HCT116 (cell line): Measurements from ENCODE around the gene DHX57. TPM values are rescaled to one million over a fixed set of nuclear protein-coding genes. Genes with fewer than 3 reads are reported as not detected.

ENCODE experiments used
- ATAC-seq: fragments of 200-7000 bp; cut with Tn5 transposase; 2 replicates; pipeline ENCODE4 v1.9.1; 2020; ENCODE audit warnings: mild to moderate bottlenecking, moderate library complexity
- BruUV-seq: library from RNA; stranded (reverse); fragments of 400-500 nt; replicated peaks from 2 replicates; lab custom pipeline; 2021; lab: Mats Ljungman, UMichigan
- CTCF ChIA-PET: fragments of 300-600 bp; sonication (Branson Sonifier 250); formaldehyde crosslinking; loops from one replicate; lab custom pipeline; 2021; ENCODE audit warnings: antibody characterized with exemption; lab: Charles Lee
- POLR2A ChIA-PET: fragments of 300-600, 350-600 bp; sonication (Branson Sonifier 250); formaldehyde crosslinking; loops from one replicate; lab custom pipeline; 2021; ENCODE audit warnings: antibody characterized with exemption; lab: Charles Lee
- RAD21 ChIA-PET, 2 experiments: fragments of 300-600 bp; sonication (Branson Sonifier 250); formaldehyde crosslinking; loops; one replicate each; lab custom pipeline; 2023; ENCODE audit warnings: low total read pairs in 2 of 2; ENCODE audit not compliant: uncharacterized antibody in 2 of 2, unreplicated experiment in 2 of 2, low non-redundant PET in 1 of 2; lab: Charles Lee
- DNase-seq: peaks from one replicate; pipeline ENCODE4 v3.0.0-alpha.2; 2010; ENCODE audit warnings: low read depth, low spot score
- H2AFZ ChIP-seq: fragments of 200-600 bp; shearing (Covaris generic), sonication (generic); 2 replicates; pipeline ENCODE4 v1.6.1; 2017; ENCODE audit warnings: low read depth, mixed run types, mixed read lengths, antibody characterized with exemption, low read length; ENCODE audit not compliant: poor library complexity, severe bottlenecking
- H3K27ac ChIP-seq: 2 replicates; pipeline ENCODE4 v1.5.1; 2012; ENCODE audit warnings: low read depth, low read length
- H3K27me3 ChIP-seq: fragments of 200-600 bp; sonication (generic); 2 replicates; pipeline ENCODE4 v1.6.1; 2016; ENCODE audit warnings: mixed run types, low read length, mixed read lengths; ENCODE audit not compliant: insufficient read depth
- H3K36me3 ChIP-seq, 2 experiments: fragments of 200-500 bp in 1 of 2; fragments of 200-600 bp in 1 of 2; sonication (Bioruptor generic) in 1 of 2; sonication (generic) in 1 of 2; 2 replicates each; pipeline versions ENCODE4 v1.5.1 to v1.6.1; 2014 to 2016; ENCODE audit warnings: low read length in 2 of 2, inconsistent platforms in 1 of 2, mixed read lengths in 1 of 2, mixed run types in 1 of 2; ENCODE audit not compliant: insufficient read depth in 2 of 2, control insufficient read depth in 1 of 2
- H3K4me1 ChIP-seq, 2 experiments: fragments of 200-600 bp in 1 of 2; sonication (generic) in 1 of 2; 2 replicates each; pipeline versions ENCODE4 v1.5.1 to v1.6.1; 2012 to 2017; ENCODE audit warnings: low read length in 2 of 2, inconsistent platforms in 1 of 2, mild to moderate bottlenecking in 1 of 2, mixed read lengths in 1 of 2, mixed run types in 1 of 2, moderate library complexity in 1 of 2; ENCODE audit not compliant: insufficient read depth in 2 of 2, control insufficient read depth in 1 of 2
- H3K4me2 ChIP-seq: fragments of 200-600 bp; sonication (generic); 2 replicates; pipeline ENCODE4 v1.6.1; 2017; ENCODE audit warnings: mixed run types, low read length, mixed read lengths
- H3K4me3 ChIP-seq, 2 experiments: fragments of 200-600 bp in 1 of 2; sonication (generic) in 1 of 2; replicated peaks in 1 of 2; 2 replicates each; pipeline ENCODE4 v1.5.1; 2011 to 2016; ENCODE audit warnings: low read length in 2 of 2, control low read depth in 1 of 2, low read depth in 1 of 2, mild to moderate bottlenecking in 1 of 2, mixed read lengths in 1 of 2, mixed run types in 1 of 2
- H3K79me2 ChIP-seq: fragments of 200-600 bp; sonication (generic); 2 replicates; pipeline ENCODE4 v1.6.1; 2017; ENCODE audit warnings: mild to moderate bottlenecking, mixed run types, low read length, moderate library complexity, mixed read lengths; ENCODE audit not compliant: insufficient read depth
- H3K9ac ChIP-seq: fragments of 200-600 bp; sonication (generic); 2 replicates; pipeline ENCODE4 v1.6.1; 2016; ENCODE audit warnings: low read length, mixed read lengths
- H3K9me2 ChIP-seq: fragments of 200-600 bp; sonication (generic), shearing (Covaris generic); 2 replicates; pipeline ENCODE4 v1.6.1; 2017; ENCODE audit warnings: mixed run types, mild to moderate bottlenecking, moderate library complexity; ENCODE audit not compliant: insufficient read depth
- H3K9me3 ChIP-seq, 2 experiments: fragments of 200-500 bp in 1 of 2; fragments of 200-600 bp in 1 of 2; sonication (Bioruptor generic) in 1 of 2; sonication (generic) in 1 of 2; 2 replicates each; pipeline ENCODE4 v1.6.1; 2014 to 2017; ENCODE audit warnings: low read length in 2 of 2, mixed read lengths in 2 of 2, inconsistent platforms in 1 of 2, low read depth in 1 of 2, mild to moderate bottlenecking in 1 of 2, mixed run types in 1 of 2, moderate library complexity in 1 of 2; ENCODE audit not compliant: control insufficient read depth in 1 of 2, insufficient read depth in 1 of 2
- H4K20me1 ChIP-seq: fragments of 200-600 bp; sonication (generic), shearing (Covaris generic); 2 replicates; pipeline ENCODE4 v1.6.1; 2017; ENCODE audit warnings: mixed run types, mild to moderate bottlenecking, moderate library complexity; ENCODE audit not compliant: insufficient read depth
- EZH2phosphoT487 ChIP-seq: fragments of 200-600 bp; IDR thresholded peaks from 2 replicates; pipeline ENCODE4 v1.6.1; 2018; ENCODE audit warnings: antibody characterized with exemption, borderline replicate concordance
- FOSL1 ChIP-seq: IDR thresholded peaks from 2 replicates; pipeline ENCODE4 v1.6.1; 2012; ENCODE audit warnings: low read depth
- RAD21 ChIP-seq: IDR thresholded peaks from 2 replicates; pipeline ENCODE4 v1.6.1; 2012; ENCODE audit warnings: low read depth, mild to moderate bottlenecking
- SIN3A ChIP-seq: IDR thresholded peaks from 2 replicates; pipeline ENCODE4 v1.6.1; 2012; ENCODE audit warnings: low read depth
- intact Hi-C: fragments of 100-400 bp; cut with micrococcal nuclease; formaldehyde crosslinking; loops from 2 replicates; pipeline ENCODE4 v1.10.0; 2022
- total RNA-seq: library from RNA; stranded (reverse); gene quantifications from one replicate; pipeline ENCODE4 v1.2.1, GENCODE V29; 2021; ENCODE audit not compliant: unreplicated experiment

The DHX57 gene
- total RNA-seq, 1 experiment from 2014 or later = 19.4 TPM

DNA sequence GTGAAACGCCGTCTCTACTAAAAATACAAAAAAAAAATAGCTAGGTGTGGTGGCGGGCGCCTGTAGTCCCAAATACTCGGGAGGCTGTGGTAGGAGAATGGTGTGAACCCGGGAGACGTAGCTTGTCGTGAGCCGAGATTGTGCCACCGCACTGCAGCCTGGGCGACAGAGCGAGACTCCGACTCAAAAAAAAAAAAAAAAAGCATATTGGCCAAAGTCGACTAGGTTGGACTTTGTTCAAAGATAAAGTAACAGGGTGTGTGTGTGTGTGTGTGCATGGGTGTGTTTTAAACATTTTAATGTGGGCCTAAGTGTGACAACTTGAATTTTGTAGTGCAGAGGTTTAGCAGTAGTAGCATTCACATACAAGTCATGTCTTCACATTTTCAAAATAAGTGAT, 86.0 kb downstream of the DHX57 start:
- Histone ChIP-seq H3K4me1 (no peaks in the 10 kb centered on the region), H3K27me3 (no peaks in the 10 kb centered on the region), H3K9me2 (no peaks in the 10 kb centered on the region), H2AFZ (no peak overlapping the region), H3K9me3 (no peaks in the 10 kb centered on the region), H3K36me3 (no peaks in the 10 kb centered on the region), H3K9ac (no peak overlapping the region), H3K79me2 (no peaks in the 10 kb centered on the region), H4K20me1 (no peaks in the 10 kb centered on the region), H3K4me2 (no peak overlapping the region), H3K4me3 (no peak overlapping the region), H3K27ac (no peak overlapping the region)
- RAD21 ChIA-PET = no interaction called here
- TF ChIP-seq FOSL1 = no peak
- no peak for TF ChIP-seq EZH2phosphoT487
- intact Hi-C loops = no loop called here
- CTCF ChIA-PET = no interaction called here
- no TSS peak for BruUV-seq
- POLR2A ChIA-PET = no interaction called here
- ATAC-seq = no peak
- no peak for DNase-seq

GRCh38 chr2:38788306-38788705, 87.4 kb downstream of the DHX57 start:
- TF ChIP-seq RAD21 = no peak
- TF ChIP-seq SIN3A = no peak

More at GRCh38 chr2:38788306-38788705, 87.4 kb downstream of the DHX57 start:
- no peaks in the 10 kb centered on the region for H3K36me3 ChIP-seq
- no peaks in the 10 kb centered on the region for H4K20me1 ChIP-seq
- no peak overlapping the region for H3K4me3 ChIP-seq
- no peak overlapping the region for H3K4me2 ChIP-seq
- intact Hi-C loops = no loop called here
- DNase-seq (no peak), ATAC-seq (no peak)
- no peaks in the 10 kb centered on the region for H3K9me3 ChIP-seq
- no peak overlapping the region for H3K27ac ChIP-seq
- no peaks in the 10 kb centered on the region for H3K79me2 ChIP-seq
- ChIA-PET RAD21 (no interaction called here), CTCF (no interaction called here), POLR2A (interaction anchor here (0.8 kb wide), 1 partner anchor 37 kb away, joined by 3 read pairs; the partner anchor contains the start of gene SRSF7)
- H3K27me3 ChIP-seq = no peaks in the 10 kb centered on the region
- H3K4me1 ChIP-seq = no peaks in the 10 kb centered on the region
- H2AFZ ChIP-seq = no peak overlapping the region
- no peaks in the 10 kb centered on the region for H3K9me2 ChIP-seq
- H3K9ac ChIP-seq = no peak overlapping the region
- BruUV-seq = no TSS peak
